H1 (cell line): ENCODE measurements around the gene KIDINS220. TPM values are rescaled to one million over a fixed set of nuclear protein-coding genes. Genes with fewer than 3 reads are reported as not detected.

Experiments
- MAFK ChIP-seq: IDR thresholded peaks from 2 replicates; pipeline ENCODE4 v1.6.1; 2012; ENCODE audit warnings: low read depth, mild to moderate bottlenecking, improper control_type of control experiment, low read length
- polyA plus RNA-seq, 7 experiments: library from polyadenylated mRNA; depleted of rRNA in 3 of 7; stranded (reverse) in 5 of 7; unstranded in 2 of 7; fragments of >200 nt in 5 of 7; fragments of 200-250 nt in 2 of 7; gene quantifications; 1 replicate in 5 of 7; 2 replicates in 1 of 7; 4 replicates in 1 of 7; pipeline versions ENCODE4 v1.2.1 to v1.2.3, GENCODE V29; 2011 to 2013; ENCODE audit warnings: missing spikeins in 2 of 7, mixed read lengths in 2 of 7
- total RNA-seq: library from RNA; stranded (reverse); fragmentation: NEBNext Ultra II Directional; extraction: Animal tissue kit (Norgen Biotek cat#: 25700); gene quantifications from 2 replicates; pipeline ENCODE4 v1.2.1, GENCODE V29; 2021
- TF ChIP-seq, protein P1 (sequence below): IDR thresholded peaks from 2 replicates; pipeline ENCODE4 v1.6.1; 2012; ENCODE audit warnings: inconsistent platforms
- TF ChIP-seq, protein P2 (sequence below): IDR thresholded peaks from 2 replicates; pipeline ENCODE4 v1.6.1; 2012; ENCODE audit warnings: inconsistent platforms

The KIDINS220 gene
- total and polyA plus RNA-seq, 2 of the 8 experiments (the other 6 are each of a cell fraction or from before 2014, with no cell fraction given): 21.2 to 27.1 TPM

DNA sequence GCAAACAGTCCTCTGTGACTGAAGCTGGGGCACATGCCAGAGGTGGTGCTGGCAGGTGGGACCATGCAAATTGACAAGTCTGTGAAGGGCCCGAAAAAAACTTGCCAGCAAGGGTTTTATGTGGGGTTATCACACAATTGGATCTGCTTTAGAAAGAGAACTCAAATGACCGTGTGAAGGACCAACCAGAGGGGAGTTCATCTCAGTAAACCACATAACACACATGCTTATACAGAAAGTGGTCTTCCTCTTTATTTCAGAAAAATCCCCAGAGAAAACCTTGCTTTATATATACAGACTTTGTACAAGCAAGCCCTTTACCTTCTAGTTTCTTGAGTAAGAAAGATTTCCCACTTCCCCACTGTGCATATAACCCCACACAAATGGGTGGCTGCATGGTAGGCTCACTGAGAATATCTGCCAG is 46.7 kb downstream of the KIDINS220 start (continued):
- no peak for TF ChIP-seq MAFK
- TF ChIP-seq, protein P1, sequence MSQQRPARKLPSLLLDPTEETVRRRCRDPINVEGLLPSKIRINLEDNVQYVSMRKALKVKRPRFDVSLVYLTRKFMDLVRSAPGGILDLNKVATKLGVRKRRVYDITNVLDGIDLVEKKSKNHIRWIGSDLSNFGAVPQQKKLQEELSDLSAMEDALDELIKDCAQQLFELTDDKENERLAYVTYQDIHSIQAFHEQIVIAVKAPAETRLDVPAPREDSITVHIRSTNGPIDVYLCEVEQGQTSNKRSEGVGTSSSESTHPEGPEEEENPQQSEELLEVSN: no peak
- TF ChIP-seq, protein P2, sequence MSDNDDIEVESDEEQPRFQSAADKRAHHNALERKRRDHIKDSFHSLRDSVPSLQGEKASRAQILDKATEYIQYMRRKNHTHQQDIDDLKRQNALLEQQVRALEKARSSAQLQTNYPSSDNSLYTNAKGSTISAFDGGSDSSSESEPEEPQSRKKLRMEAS: no peak
